AG04450 (cell line): ENCODE measurements around the gene NLRP5. TPM values are rescaled to one million over a fixed set of nuclear protein-coding genes. Genes with fewer than 3 reads are reported as not detected.
A peak's percentile ranks its signal among the peaks of the same experiment; 100 is the strongest.

Experiments
- CTCF ChIA-PET: fragments of 300-600, 350-600 bp; formaldehyde crosslinking; extraction: SDS; loops from one replicate; lab custom pipeline; 2022; ENCODE audit warnings: antibody characterized with exemption, inconsistent platforms; lab: Charles Lee
- POLR2A ChIA-PET: fragments of 350-600 bp; formaldehyde crosslinking; extraction: SDS; loops from one replicate; lab custom pipeline; 2021; ENCODE audit warnings: antibody characterized with exemption, inconsistent platforms; lab: Yijun Ruan, JAX
- DNase-seq: peaks from one replicate; pipeline ENCODE4 v3.0.0-alpha.2; 2011; ENCODE audit warnings: low read depth, low spot score
- H3K27ac ChIP-seq: one replicate; pipeline ENCODE4 v1.5.1; 2012; ENCODE audit warnings: low read depth, low read length, control low read depth
- H3K27me3 ChIP-seq: one replicate; pipeline ENCODE4 v1.6.0; 2012; ENCODE audit warnings: low read length; ENCODE audit not compliant: control insufficient read depth, insufficient read depth
- H3K4me3 ChIP-seq: 2 replicates; pipeline ENCODE4 v1.5.1; 2011; ENCODE audit warnings: mild to moderate bottlenecking, low read depth, low read length, control low read depth
- H3K9me3 ChIP-seq: 2 replicates; pipeline ENCODE4 v1.5.1; 2012; ENCODE audit warnings: low read length; ENCODE audit not compliant: control insufficient read depth, insufficient read depth
- CTCF ChIP-seq: IDR thresholded peaks from 2 replicates; pipeline ENCODE4 v1.5.1; 2011; ENCODE audit warnings: low read depth, low read length, control low read depth, inconsistent platforms
- polyA plus RNA-seq: library from polyadenylated mRNA; depleted of rRNA; stranded (reverse); fragments of >200 nt; gene quantifications from 2 replicates; pipeline ENCODE4 v1.2.3, GENCODE V29; 2011

The NLRP5 gene
- polyA plus RNA-seq, 1 experiment, result not detected

DNA sequence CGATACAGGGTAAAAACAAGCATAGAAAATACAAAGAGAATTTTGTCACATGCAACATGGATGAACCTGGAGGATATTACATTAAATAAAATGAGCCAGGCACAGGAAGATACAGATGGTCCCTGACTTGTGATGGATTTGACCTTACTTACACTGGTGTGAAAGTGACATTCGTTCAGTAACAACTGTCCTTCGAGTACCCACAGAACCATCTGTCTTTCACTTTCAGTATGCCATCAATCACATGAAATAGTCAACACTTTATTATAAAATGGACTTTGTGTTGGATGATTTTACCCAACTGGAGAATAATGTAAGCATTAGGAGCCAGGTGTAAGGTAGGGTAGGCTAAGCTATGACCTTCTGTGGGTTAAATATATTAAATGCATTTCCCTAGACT, 83.1 kb downstream of the NLRP5 start:
- ChIA-PET CTCF (interaction anchor here (2.1 kb wide), 1 partner anchor 183 kb away, joined by 9 read pairs; no protein-coding TSS in a partner anchor), POLR2A (no interaction called here)
- Histone ChIP-seq H3K27me3 (no peaks in the 10 kb centered on the region), H3K9me3 (no peaks in the 10 kb centered on the region), H3K4me3 (no peak overlapping the region), H3K27ac (no peak overlapping the region)
- no peak for TF ChIP-seq CTCF
- DNase-seq, result no peak

DNA sequence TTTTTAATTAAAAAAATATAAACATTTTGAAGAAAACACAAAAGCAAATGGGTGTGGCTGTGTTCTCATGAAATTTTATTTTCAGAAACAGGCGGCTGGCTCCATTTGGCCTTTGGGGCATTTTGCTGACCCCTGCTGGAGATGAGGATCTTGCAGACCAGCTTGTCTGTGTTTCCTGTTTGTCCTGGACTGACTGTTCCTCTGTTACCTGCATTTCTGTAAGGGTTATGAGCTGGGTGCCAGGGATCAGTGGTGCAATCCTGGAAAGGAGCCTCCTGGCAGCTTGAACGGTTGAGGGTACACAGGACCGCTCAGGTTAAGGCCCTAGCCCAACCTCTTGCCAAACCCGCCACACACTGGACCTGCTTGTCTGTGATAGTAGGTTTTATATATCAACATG, 84.6 kb downstream of the NLRP5 start:
- POLR2A ChIA-PET, result no interaction called here
- H3K27ac ChIP-seq, result no peak overlapping the region
- CTCF ChIA-PET, result interaction anchor here (0.6 to 11.8 kb wide), 2 partner anchors 262 to 1031 kb away, joined by 3 to 151 read pairs; no protein-coding TSS in a partner anchor
- TF ChIP-seq CTCF, result 0 out of 2 replicates have a peak, but pooled peaks have one; percentile 16
- H3K9me3 ChIP-seq, result no peaks in the 10 kb centered on the region
- no peaks in the 10 kb centered on the region for H3K27me3 ChIP-seq
- no peak overlapping the region for H3K4me3 ChIP-seq
- DNase-seq, result no peak

- POLR2A ChIA-PET, result no interaction called here
- H3K27me3 ChIP-seq, result no peaks in the 10 kb centered on the region
These were observed 89.9 kb downstream of the NLRP5 start for GRCh38 chr19:56076498-56076897.

DNA sequence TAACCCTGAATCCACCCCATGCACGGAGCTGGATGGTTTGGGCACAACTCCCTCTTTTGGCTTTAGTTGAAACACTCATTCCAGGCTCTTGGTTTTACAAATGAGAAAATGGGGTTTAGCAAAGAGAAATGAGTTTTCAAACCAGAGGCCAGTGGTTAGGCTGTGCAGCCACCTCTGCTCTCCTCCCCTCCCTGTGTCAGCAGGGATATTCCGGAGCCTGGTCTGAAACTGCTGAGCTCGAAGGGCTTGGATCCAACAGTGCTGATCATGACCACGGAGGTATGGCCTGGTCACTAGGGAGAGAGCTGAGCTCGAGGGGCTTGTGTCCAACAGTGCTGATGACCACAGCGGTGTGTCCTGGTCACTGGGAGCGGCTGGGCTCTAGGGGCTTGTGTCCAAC, 93.0 kb downstream of the NLRP5 start:
- ChIA-PET POLR2A (no interaction called here), CTCF (interaction anchor here (1.0 to 11.8 kb wide), 5 partner anchors 13 to 253 kb away, joined by 3 to 151 read pairs (median 60); partner anchors contain the start of gene GALP)

More at GRCh38 chr19:56076498-56076897, 89.9 kb downstream of the NLRP5 start:
- Histone ChIP-seq H3K4me3 (no peak overlapping the region), H3K27ac (no peak overlapping the region), H3K9me3 (no peaks in the 10 kb centered on the region)
- DNase-seq, result peak; percentile 15
- CTCF ChIA-PET, result interaction anchor here (0.6 to 11.8 kb wide), 23 partner anchors 9 to 291 kb away, joined by 3 to 151 read pairs (median 5); partner anchors contain the start of genes GALP and ZSCAN5A
- peak; percentile 90 for TF ChIP-seq CTCF

More for the DNA sequence above, 93.0 kb downstream of the NLRP5 start:
- H3K4me3 ChIP-seq, result no peak overlapping the region
- no peak for DNase-seq
- H3K9me3 ChIP-seq, result no peaks in the 10 kb centered on the region
- no peaks in the 10 kb centered on the region for H3K27me3 ChIP-seq
- no peak overlapping the region for H3K27ac ChIP-seq
- no peak for TF ChIP-seq CTCF
